Panc1 (cell line): ENCODE measurements around the gene FHIT. TPM values are rescaled to one million over a fixed set of nuclear protein-coding genes. Genes with fewer than 3 reads are reported as not detected.

Experiments used
- ATAC-seq: fragments of 200-7000 bp; cut with Tn5 transposase; 2 replicates; pipeline ENCODE4 v1.9.1; 2020; ENCODE audit warnings: mild to moderate bottlenecking, moderate library complexity
- BruUV-seq: library from RNA; stranded (reverse); fragments of 400-500 nt; replicated peaks from 2 replicates; lab custom pipeline; 2021; lab: Mats Ljungman, UMichigan
- CTCF ChIA-PET: fragments of 300-600 bp; sonication (Branson Sonifier 250); formaldehyde crosslinking; loops from one replicate; lab custom pipeline; 2022; ENCODE audit warnings: antibody characterized with exemption; lab: Charles Lee
- POLR2A ChIA-PET: fragments of 300-600 bp; sonication (Branson Sonifier 250); formaldehyde crosslinking; loops from one replicate; lab custom pipeline; 2022; ENCODE audit warnings: antibody characterized with exemption; lab: Charles Lee
- DNase-seq: peaks from one replicate; pipeline ENCODE4 v3.0.0-alpha.2; 2010; ENCODE audit warnings: low read depth, low spot score
- H3K27ac ChIP-seq: 2 replicates; pipeline ENCODE4 v1.5.1; 2011; ENCODE audit warnings: mild to moderate bottlenecking, low read length, inconsistent platforms
- H3K27me3 ChIP-seq: fragments of 200-500 bp; sonication (Bioruptor generic); 2 replicates; pipeline ENCODE4 v1.6.0; 2014; ENCODE audit warnings: low read length, inconsistent platforms; ENCODE audit not compliant: control insufficient read depth, insufficient read depth
- H3K36me3 ChIP-seq: fragments of 200-500 bp; sonication (Bioruptor generic); 2 replicates; pipeline ENCODE4 v1.5.1; 2014; ENCODE audit warnings: inconsistent platforms, mild to moderate bottlenecking, low read length, moderate library complexity; ENCODE audit not compliant: control insufficient read depth, insufficient read depth
- H3K4me1 ChIP-seq: 2 replicates; pipeline ENCODE4 v1.5.1; 2011; ENCODE audit warnings: inconsistent platforms, mild to moderate bottlenecking, low read length, moderate library complexity; ENCODE audit not compliant: control insufficient read depth, insufficient read depth
- H3K4me3 ChIP-seq, 2 experiments: 2 replicates each; pipeline ENCODE4 v1.5.1; 2011 to 2012; ENCODE audit warnings: low read depth in 2 of 2, low read length in 2 of 2, mild to moderate bottlenecking in 2 of 2, inconsistent platforms in 1 of 2, moderate library complexity in 1 of 2
- H3K9me3 ChIP-seq: fragments of 200-500 bp; sonication (Bioruptor generic); 2 replicates; pipeline ENCODE4 v1.5.1; 2014; ENCODE audit warnings: low read depth, mild to moderate bottlenecking, inconsistent platforms, low read length, moderate library complexity; ENCODE audit not compliant: control insufficient read depth, insufficient read depth
- CTCF ChIP-seq: fragments of 450-650 bp; IDR thresholded peaks from 2 replicates; pipeline ENCODE4 v1.5.1; 2017; ENCODE audit warnings: mild to moderate bottlenecking
- POLR2AphosphoS5 ChIP-seq: IDR thresholded peaks from 2 replicates; pipeline ENCODE4 v1.6.1; 2012; ENCODE audit warnings: mild to moderate bottlenecking, low read depth, low read length, moderate library complexity
- REST ChIP-seq, 2 experiments: IDR thresholded peaks; 2 replicates each; pipeline ENCODE4 v1.6.1; 2011 to 2012; ENCODE audit warnings: low read depth in 2 of 2, control low read depth in 1 of 2, low read length in 1 of 2, mild to moderate bottlenecking in 1 of 2, moderate library complexity in 1 of 2; ENCODE audit not compliant: insufficient read depth in 1 of 2
- SIN3A ChIP-seq: IDR thresholded peaks from 2 replicates; pipeline ENCODE4 v1.6.1; 2012; ENCODE audit warnings: low read depth, mild to moderate bottlenecking, low read length, moderate library complexity, borderline replicate concordance; ENCODE audit not compliant: insufficient read depth
- TCF7L2 ChIP-seq: IDR thresholded peaks from 2 replicates; pipeline ENCODE4 v1.6.1; 2011; ENCODE audit warnings: mild to moderate bottlenecking, low read depth, low read length, inconsistent platforms
- in situ Hi-C: cut with HindIII; loops from 2 replicates; pipeline ENCODE4 v1.10.0; 2016; ENCODE audit warnings: low sequenced_read_pairs, low pct_unique_long_range_greater_than_20kb
- intact Hi-C: fragments of 100-400 bp; cut with micrococcal nuclease; formaldehyde crosslinking; loops from one replicate; pipeline ENCODE4 v1.10.0; 2022; ENCODE audit not compliant: unreplicated experiment
- total RNA-seq: library from RNA; stranded (reverse); gene quantifications from one replicate; pipeline ENCODE4 v1.2.1, GENCODE V29; 2021; ENCODE audit not compliant: unreplicated experiment

The FHIT gene
- total RNA-seq, 1 experiment from 2014 or later, result 2.2 TPM

- TF ChIP-seq SIN3A (no peak), TCF7L2 (no peak), REST (IDR thresholded peaks at IDR 0.05; ENCODE audit: insufficient read depth in 1 of 2, low read depth in 2 of 2, low read length in 1 of 2) (no peak), POLR2AphosphoS5 (no peak), CTCF (no peak)
- intact Hi-C loops, result no loop called here
- in situ Hi-C loops, result no loop called here
Observed at GRCh38 chr3:60246361-60246760, 1004.9 kb downstream of the FHIT start.

GRCh38 chr3:60243456-60243855, 1007.8 kb downstream of the FHIT start:
- H3K4me1 ChIP-seq, result no peaks in the 10 kb centered on the region
- in situ Hi-C loops, result no loop called here
- ChIA-PET POLR2A (no interaction called here), CTCF (no interaction called here)
- no peaks in the 10 kb centered on the region for H3K9me3 ChIP-seq
- no peak overlapping the region for H3K27ac ChIP-seq
- no peak for TF ChIP-seq CTCF
- no peak for TF ChIP-seq REST (IDR thresholded peaks at IDR 0.05; ENCODE audit: insufficient read depth in 1 of 2, low read depth in 2 of 2, low read length in 1 of 2)
- TF ChIP-seq POLR2AphosphoS5, result no peak
- BruUV-seq, result no TSS peak
- ATAC-seq (no peak), DNase-seq (no peak)
- intact Hi-C loops, result no loop called here
- no peak overlapping the region for H3K4me3 ChIP-seq
- H3K36me3 ChIP-seq, result no peaks in the 10 kb centered on the region
- no peaks in the 10 kb centered on the region for H3K27me3 ChIP-seq

More at GRCh38 chr3:60246361-60246760, 1004.9 kb downstream of the FHIT start:
- ChIA-PET CTCF (no interaction called here), POLR2A (no interaction called here)
- H3K4me3 ChIP-seq, result no peak overlapping the region
- no peaks in the 10 kb centered on the region for H3K36me3 ChIP-seq
- DNase-seq, result no peak
- ATAC-seq, result no peak
- no peaks in the 10 kb centered on the region for H3K9me3 ChIP-seq
- no peaks in the 10 kb centered on the region for H3K27me3 ChIP-seq
- H3K4me1 ChIP-seq, result no peaks in the 10 kb centered on the region
- no peak overlapping the region for H3K27ac ChIP-seq
- BruUV-seq, result no TSS peak
